ENCODE results near the gene PPP1R15B.

GRCh38 chr1:204426474-204426873, 14.9 kb upstream of the PPP1R15B start:
- TF ChIP-seq CTCF (IDR thresholded peaks at IDR 0.05) = no peak
- TF ChIP-seq POLR2A (IDR thresholded peaks at IDR 0.05) = no peak

All from testis (tissue), 2 donors.